ENCODE data around the gene SDSL. TPM values are rescaled to one million over a fixed set of nuclear protein-coding genes. Genes with fewer than 3 reads are reported as not detected.

Gene SDSL
- total RNA-seq, 2 experiments from 2014 or later: 0.47 to 0.50 TPM

DNA sequence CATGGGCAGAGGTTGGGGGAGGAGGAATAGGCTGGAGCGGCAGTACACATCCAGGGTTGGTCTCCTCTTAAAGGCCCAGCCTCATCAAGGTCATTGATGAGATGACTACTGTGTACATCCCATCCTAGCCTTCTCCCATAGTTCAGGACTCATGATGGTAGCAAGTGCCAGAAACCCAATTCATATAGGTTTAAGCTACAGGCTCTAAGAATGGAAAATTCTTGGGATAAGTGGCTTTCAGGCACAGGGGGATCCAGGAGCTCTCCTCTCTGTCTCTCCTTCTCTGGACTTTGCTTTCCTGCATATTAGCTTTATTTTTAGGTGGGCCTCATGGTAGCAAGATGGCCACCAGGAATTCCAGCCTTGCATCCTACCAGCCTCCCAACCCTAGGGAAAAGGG lies 6.3 kb downstream of the SDSL start:
- H3K4me1 Mint-ChIP-seq (ENCODE audit: low read depth): no peaks in the 10 kb centered on the region
- DNase-seq (no peak), ATAC-seq (ENCODE audit: poor library complexity) (no peak)
- H3K36me3 Mint-ChIP-seq (ENCODE audit: low read depth): no peaks in the 10 kb centered on the region
- ChIA-PET POLR2A (no interaction called here), CTCF (no interaction called here)
- H3K4me3 Mint-ChIP-seq: no peak overlapping the region
- TF ChIP-seq, protein P1, sequence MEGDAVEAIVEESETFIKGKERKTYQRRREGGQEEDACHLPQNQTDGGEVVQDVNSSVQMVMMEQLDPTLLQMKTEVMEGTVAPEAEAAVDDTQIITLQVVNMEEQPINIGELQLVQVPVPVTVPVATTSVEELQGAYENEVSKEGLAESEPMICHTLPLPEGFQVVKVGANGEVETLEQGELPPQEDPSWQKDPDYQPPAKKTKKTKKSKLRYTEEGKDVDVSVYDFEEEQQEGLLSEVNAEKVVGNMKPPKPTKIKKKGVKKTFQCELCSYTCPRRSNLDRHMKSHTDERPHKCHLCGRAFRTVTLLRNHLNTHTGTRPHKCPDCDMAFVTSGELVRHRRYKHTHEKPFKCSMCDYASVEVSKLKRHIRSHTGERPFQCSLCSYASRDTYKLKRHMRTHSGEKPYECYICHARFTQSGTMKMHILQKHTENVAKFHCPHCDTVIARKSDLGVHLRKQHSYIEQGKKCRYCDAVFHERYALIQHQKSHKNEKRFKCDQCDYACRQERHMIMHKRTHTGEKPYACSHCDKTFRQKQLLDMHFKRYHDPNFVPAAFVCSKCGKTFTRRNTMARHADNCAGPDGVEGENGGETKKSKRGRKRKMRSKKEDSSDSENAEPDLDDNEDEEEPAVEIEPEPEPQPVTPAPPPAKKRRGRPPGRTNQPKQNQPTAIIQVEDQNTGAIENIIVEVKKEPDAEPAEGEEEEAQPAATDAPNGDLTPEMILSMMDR (IDR thresholded peaks at IDR 0.05): no peak
- H3K27me3 Mint-ChIP-seq: peaks cover 6% of the 10 kb centered on the region
- Histone ChIP-seq H3K36me3 (ENCODE audit: insufficient read depth, low read length) (no peaks in the 10 kb centered on the region), H3K27me3 (ENCODE audit: control insufficient read depth in 1 of 2, insufficient read depth in 2 of 2, low read length in 2 of 2) (peaks cover 0 to 8% of the 10 kb centered on the region in 2 experiments), H3K9me3 (ENCODE audit: control insufficient read depth in 1 of 2, insufficient read depth in 1 of 2, low read length in 2 of 2) (no peaks in the 10 kb centered on the region), H3K4me1 (ENCODE audit: insufficient read depth, low read length) (no peaks in the 10 kb centered on the region), H3K27ac (ENCODE audit: low read depth in 1 of 2, low read length in 2 of 2) (no peak overlapping the region), H3K4me3 (ENCODE audit: low read length) (no peak overlapping the region)
- intact Hi-C loops (cut with DNase I, micrococcal nuclease): loop anchor here in 1 of 2 experiments (10.0 kb wide), 1 partner anchor 234 kb away; no protein-coding TSS in a partner anchor
- no peaks in the 10 kb centered on the region for H3K9me3 Mint-ChIP-seq
- no peak overlapping the region for H3K27ac Mint-ChIP-seq

DNA sequence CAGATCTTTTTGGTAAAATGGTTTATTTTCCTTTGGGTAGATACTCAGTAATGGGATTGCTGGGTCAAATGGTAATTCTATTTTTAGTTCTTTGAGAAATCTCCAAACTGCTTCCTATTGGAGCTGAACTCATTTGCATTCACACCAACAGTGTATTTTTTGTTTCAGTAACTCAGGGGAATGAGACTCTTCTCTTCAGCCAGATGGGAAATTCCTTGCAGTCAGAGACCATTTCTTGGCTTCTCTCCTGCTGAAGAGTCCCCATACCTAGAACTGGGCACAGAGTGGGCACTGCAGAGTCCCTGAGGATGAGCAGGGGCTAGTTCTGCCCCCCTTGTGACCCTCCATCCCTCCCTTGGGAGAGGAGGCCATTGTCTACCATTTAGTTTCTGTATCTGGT lies 10.8 kb downstream of the SDSL start:
- peaks cover 6% of the 10 kb centered on the region for H3K27me3 Mint-ChIP-seq
- H3K27ac ChIP-seq (ENCODE audit: low read depth in 1 of 2, low read length in 2 of 2): no peak overlapping the region
- ATAC-seq (ENCODE audit: poor library complexity) (no peak), DNase-seq (no peak)
- TF ChIP-seq, protein P1 (IDR thresholded peaks at IDR 0.05): no peak
- POLR2A ChIA-PET: no interaction called here
- peaks cover 0 to 7% of the 10 kb centered on the region in 2 experiments for H3K27me3 ChIP-seq (ENCODE audit: control insufficient read depth in 1 of 2, insufficient read depth in 2 of 2, low read length in 2 of 2)
- intact Hi-C loops (cut with DNase I, micrococcal nuclease): no loop called here
- H3K4me1 Mint-ChIP-seq (ENCODE audit: low read depth): no peaks in the 10 kb centered on the region
- no peak overlapping the region for H3K27ac Mint-ChIP-seq
- H3K9me3 ChIP-seq (ENCODE audit: control insufficient read depth in 1 of 2, insufficient read depth in 1 of 2, low read length in 2 of 2): no peaks in the 10 kb centered on the region
- no peaks in the 10 kb centered on the region for H3K36me3 Mint-ChIP-seq (ENCODE audit: low read depth)
- CTCF ChIA-PET: no interaction called here
- no peaks in the 10 kb centered on the region for H3K9me3 Mint-ChIP-seq
- no peaks in the 10 kb centered on the region for H3K4me1 ChIP-seq (ENCODE audit: insufficient read depth, low read length)
- no peak overlapping the region for H3K4me3 ChIP-seq (ENCODE audit: low read length)
- no peaks in the 10 kb centered on the region for H3K36me3 ChIP-seq (ENCODE audit: insufficient read depth, low read length)
- H3K4me3 Mint-ChIP-seq: no peak overlapping the region

DNA sequence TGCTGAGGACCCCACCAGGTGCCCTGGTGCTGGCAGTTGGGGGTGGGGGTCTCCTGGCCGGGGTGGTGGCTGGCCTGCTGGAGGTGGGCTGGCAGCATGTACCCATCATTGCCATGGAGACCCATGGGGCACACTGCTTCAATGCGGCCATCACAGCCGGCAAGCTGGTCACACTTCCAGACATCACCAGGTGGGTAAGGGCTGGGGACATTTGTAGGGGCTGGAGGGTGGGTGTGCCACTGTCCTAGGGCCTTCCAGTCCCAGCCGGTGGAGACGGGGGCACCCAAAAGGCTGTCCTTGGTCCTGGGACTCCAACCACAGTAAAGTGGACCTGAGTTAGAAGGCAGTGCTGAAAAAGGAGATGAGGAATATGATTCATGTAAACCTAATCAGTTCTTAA lies 13.2 kb downstream of the SDSL start:
- H3K27ac Mint-ChIP-seq: no peak overlapping the region
- no peak overlapping the region for H3K27ac ChIP-seq (ENCODE audit: low read depth in 1 of 2, low read length in 2 of 2)
- intact Hi-C loops (cut with DNase I, micrococcal nuclease): no loop called here
- H3K4me3 ChIP-seq (ENCODE audit: low read length): no peak overlapping the region
- ChIA-PET POLR2A (no interaction called here), CTCF (no interaction called here)
- no peak for DNase-seq
- TF ChIP-seq, protein P1 (IDR thresholded peaks at IDR 0.05): no peak
- peaks cover 0 to 5% of the 10 kb centered on the region in 2 experiments for H3K27me3 ChIP-seq (ENCODE audit: control insufficient read depth in 1 of 2, insufficient read depth in 2 of 2, low read length in 2 of 2)
- H3K4me1 Mint-ChIP-seq (ENCODE audit: low read depth): no peaks in the 10 kb centered on the region
- H3K9me3 Mint-ChIP-seq: no peaks in the 10 kb centered on the region
- no peaks in the 10 kb centered on the region for H3K36me3 ChIP-seq (ENCODE audit: insufficient read depth, low read length)
- H3K27me3 Mint-ChIP-seq: peaks cover 6% of the 10 kb centered on the region
- H3K36me3 Mint-ChIP-seq (ENCODE audit: low read depth): no peaks in the 10 kb centered on the region
- no peak overlapping the region for H3K4me3 Mint-ChIP-seq
- H3K9me3 ChIP-seq (ENCODE audit: control insufficient read depth in 1 of 2, insufficient read depth in 1 of 2, low read length in 2 of 2): no peaks in the 10 kb centered on the region
- no peaks in the 10 kb centered on the region for H3K4me1 ChIP-seq (ENCODE audit: insufficient read depth, low read length)
- no peak for ATAC-seq (ENCODE audit: poor library complexity)
